H1 (cell line): ENCODE data around the gene TRABD2A. TPM values are rescaled to one million over a fixed set of nuclear protein-coding genes. Genes with fewer than 3 reads are reported as not detected.

Source experiments
- ATF3 ChIP-seq: IDR thresholded peaks from 2 replicates; pipeline ENCODE4 v1.6.1; 2011; ENCODE audit warnings: low read depth, mild to moderate bottlenecking, low read length; ENCODE audit not compliant: insufficient read depth
- BACH1 ChIP-seq: IDR thresholded peaks from 2 replicates; pipeline ENCODE4 v1.6.1; 2012; ENCODE audit warnings: low read length, improper control_type of control experiment
- BRCA1 ChIP-seq: IDR thresholded peaks from 2 replicates; pipeline ENCODE4 v1.6.1; 2012; ENCODE audit warnings: low read depth, low read length, improper control_type of control experiment
- CEBPB ChIP-seq: IDR thresholded peaks from 2 replicates; pipeline ENCODE4 v1.6.1; 2012; ENCODE audit warnings: low read depth, low read length
- CTBP2 ChIP-seq: IDR thresholded peaks from 2 replicates; pipeline ENCODE4 v1.7.0; 2011; ENCODE audit warnings: borderline replicate concordance, mild to moderate bottlenecking, moderate library complexity, mixed read lengths, low read length; ENCODE audit not compliant: insufficient read depth, insufficient read length
- E2F6 ChIP-seq: IDR thresholded peaks from 2 replicates; pipeline ENCODE4 v1.6.1; 2012; ENCODE audit warnings: inconsistent platforms
- EGR1 ChIP-seq: IDR thresholded peaks from 2 replicates; pipeline ENCODE4 v1.6.1; 2011; ENCODE audit warnings: low read depth, low read length, borderline replicate concordance
- GABPA ChIP-seq: IDR thresholded peaks from 2 replicates; pipeline ENCODE4 v1.6.1; 2011; ENCODE audit warnings: mild to moderate bottlenecking, low read length, moderate library complexity, borderline replicate concordance; ENCODE audit not compliant: insufficient read depth
- GTF2F1 ChIP-seq: IDR thresholded peaks from 2 replicates; pipeline ENCODE4 v1.6.1; 2012; ENCODE audit warnings: low read depth, low read length, improper control_type of control experiment, borderline replicate concordance
- MAX ChIP-seq: IDR thresholded peaks from 2 replicates; pipeline ENCODE4 v1.6.1; 2012; ENCODE audit warnings: inconsistent platforms
- NANOG ChIP-seq: IDR thresholded peaks from 2 replicates; pipeline ENCODE4 v1.6.1; 2011; ENCODE audit warnings: low read length, low read depth, mild to moderate bottlenecking, inconsistent platforms; ENCODE audit not compliant: insufficient read depth, poor library complexity, severe bottlenecking
- POLR2AphosphoS5 ChIP-seq: IDR thresholded peaks from 2 replicates; pipeline ENCODE4 v1.6.1; 2011; ENCODE audit warnings: low read depth, low read length
- RBBP5 ChIP-seq: IDR thresholded peaks from 2 replicates; pipeline ENCODE4 v1.7.1; 2012; ENCODE audit warnings: low read depth, mild to moderate bottlenecking, inconsistent platforms, low read length, moderate library complexity, borderline replicate concordance
- RFX5 ChIP-seq: IDR thresholded peaks from 2 replicates; pipeline ENCODE4 v1.6.1; 2011; ENCODE audit warnings: low read depth, low read length, improper control_type of control experiment, borderline replicate concordance
- RXRA ChIP-seq: IDR thresholded peaks from 2 replicates; pipeline ENCODE4 v1.6.1; 2011; ENCODE audit warnings: low read depth, mild to moderate bottlenecking, low read length, moderate library complexity; ENCODE audit not compliant: insufficient read depth
- SIRT6 ChIP-seq: IDR thresholded peaks from one replicate; pipeline ENCODE4 v1.7.1; 2012; ENCODE audit warnings: low read length, inconsistent platforms
- SP4 ChIP-seq: IDR thresholded peaks from 2 replicates; pipeline ENCODE4 v1.6.1; 2012; ENCODE audit warnings: low read length, inconsistent platforms
- SUZ12 ChIP-seq: fragments of 200-600 bp; sonication (generic); IDR thresholded peaks from 2 replicates; pipeline ENCODE4 v1.6.1; 2012; ENCODE audit warnings: mild to moderate bottlenecking, inconsistent platforms, low read length, moderate library complexity, mixed read lengths
- TAF1 ChIP-seq: IDR thresholded peaks from 2 replicates; pipeline ENCODE4 v1.6.1; 2011; ENCODE audit warnings: mild to moderate bottlenecking, low read depth, low read length
- TCF12 ChIP-seq: IDR thresholded peaks from 2 replicates; pipeline ENCODE4 v1.6.1; 2011; ENCODE audit warnings: low read depth, mild to moderate bottlenecking, low read length
- TEAD4 ChIP-seq: IDR thresholded peaks from 2 replicates; pipeline ENCODE4 v1.6.1; 2012; ENCODE audit warnings: low read depth, low read length, inconsistent platforms, mixed read lengths
- USF2 ChIP-seq: IDR thresholded peaks from 2 replicates; pipeline ENCODE4 v1.6.1; 2011; ENCODE audit warnings: low read length, improper control_type of control experiment
- polyA plus RNA-seq, 7 experiments: library from polyadenylated mRNA; depleted of rRNA in 3 of 7; stranded (reverse) in 5 of 7; unstranded in 2 of 7; fragments of >200 nt in 5 of 7; fragments of 200-250 nt in 2 of 7; gene quantifications; 1 replicate in 5 of 7; 2 replicates in 1 of 7; 4 replicates in 1 of 7; pipeline versions ENCODE4 v1.2.1 to v1.2.3, GENCODE V29; 2011 to 2013; ENCODE audit warnings: missing spikeins in 2 of 7, mixed read lengths in 2 of 7
- total RNA-seq: library from RNA; stranded (reverse); fragmentation: NEBNext Ultra II Directional; extraction: Animal tissue kit (Norgen Biotek cat#: 25700); gene quantifications from 2 replicates; pipeline ENCODE4 v1.2.1, GENCODE V29; 2021

The TRABD2A gene
- total and polyA plus RNA-seq, 2 of the 8 experiments (the other 6 are each of a cell fraction or from before 2014, with no cell fraction given) = 17.3 to 18.6 TPM

- TF ChIP-seq EGR1 (no peak), BACH1 (no peak), GTF2F1 (no peak), SP4 (no peak), TEAD4 (no peak), CEBPB (no peak), GABPA (no peak), E2F6 (peak; percentile 65; the same call in 1 of the 2 replicates), ATF3 (no peak), MAX (peak; percentile 58), RXRA (no peak), RBBP5 (no peak), BRCA1 (no peak), SIRT6 (no peak), CTBP2 (peak; percentile 9), TCF12 (no peak), TAF1 (no peak), SUZ12 (peak; percentile 40; the same call in 1 of the 2 replicates), POLR2AphosphoS5 (no peak), NANOG (no peak), USF2 (no peak), RFX5 (no peak)
Measured at GRCh38 chr2:84881581-84882413, 913 bp upstream of the TRABD2A start (continued).
